ENCODE measurements around the gene DCPS.
"Not testable (repeated sequence)": the region's sequence is repeated elsewhere in the genome, so short reads cannot be mapped to it uniquely, and the experiment has no call there.

Gene DCPS

GRCh38 chr11:126308271-126308671, 4.4 kb downstream of the DCPS start:
- Histone ChIP-seq H3K9ac (no peak overlapping the region), H3K4me2 (peak overlapping the region; percentile 29; the same call in 1 of the 2 replicates), H3K27me3 (ENCODE audit: insufficient read depth, low read depth) (no peaks in the 10 kb centered on the region), H4K20me1 (ENCODE audit: insufficient read depth) (no peaks in the 10 kb centered on the region), H3K36me3 (ENCODE audit: insufficient read depth) (no peaks in the 10 kb centered on the region), H3K4me3 (IDR thresholded peaks at IDR 0.05; ENCODE audit: insufficient read depth, low read depth, low read length) (no peak overlapping the region), H3K79me2 (ENCODE audit: insufficient read depth, low read depth) (peaks cover 15% of the 10 kb centered on the region; the same call in 1 of the 2 replicates), H2AFZ (ENCODE audit: low read depth) (no peak overlapping the region), H3K4me1 (ENCODE audit: low read depth, poor library complexity, severe bottlenecking) (peaks cover 84% of the 10 kb centered on the region), H3K27ac (no peak overlapping the region; the same call in 1 of the 2 replicates)
- TF ChIP-seq CTCF (conservative IDR thresholded peaks at IDR 0.05; ENCODE audit: low read depth, low read length), result no peak

GRCh38 chr11:126308771-126309170, 4.9 kb downstream of the DCPS start:
- H3K36me3 ChIP-seq (ENCODE audit: insufficient read depth); H3K9ac ChIP-seq; H3K27me3 ChIP-seq (ENCODE audit: insufficient read depth, low read depth); H2AFZ ChIP-seq (ENCODE audit: low read depth); H3K4me3 ChIP-seq (IDR thresholded peaks at IDR 0.05; ENCODE audit: insufficient read depth, low read depth, low read length); H4K20me1 ChIP-seq (ENCODE audit: insufficient read depth): not testable (repeated sequence)
- Histone ChIP-seq H3K27ac (peak overlapping the region; percentile 61; the same call in 1 of the 2 replicates), H3K4me1 (ENCODE audit: low read depth, poor library complexity, severe bottlenecking) (peaks cover 89% of the 10 kb centered on the region), H3K4me2 (peak overlapping the region; percentile 55; the same call in 1 of the 2 replicates), H3K79me2 (ENCODE audit: insufficient read depth, low read depth) (peaks cover 15% of the 10 kb centered on the region; the same call in 1 of the 2 replicates)

- H2AFZ ChIP-seq (ENCODE audit: low read depth), result no peak overlapping the region
- peak overlapping the region; percentile 55 for H3K4me2 ChIP-seq
- no peaks in the 10 kb centered on the region for H4K20me1 ChIP-seq (ENCODE audit: insufficient read depth)
- no peak overlapping the region for H3K4me3 ChIP-seq (IDR thresholded peaks at IDR 0.05; ENCODE audit: insufficient read depth, low read depth, low read length)
- H3K4me1 ChIP-seq (ENCODE audit: low read depth, poor library complexity, severe bottlenecking), result peaks cover 87% of the 10 kb centered on the region
- TF ChIP-seq CTCF (conservative IDR thresholded peaks at IDR 0.05; ENCODE audit: low read depth, low read length), result peak; percentile 84
- peaks cover 5% of the 10 kb centered on the region; the same call in 1 of the 2 replicates for H3K79me2 ChIP-seq (ENCODE audit: insufficient read depth, low read depth)
- no peaks in the 10 kb centered on the region for H3K36me3 ChIP-seq (ENCODE audit: insufficient read depth)
- no peaks in the 10 kb centered on the region for H3K27me3 ChIP-seq (ENCODE audit: insufficient read depth, low read depth)
- no peak overlapping the region; the same call in 1 of the 2 replicates for H3K9ac ChIP-seq
- peak overlapping the region; percentile 61; the same call in 1 of the 2 replicates for H3K27ac ChIP-seq
Observed at GRCh38 chr11:126310200-126310991, 6.5 kb downstream of the DCPS start.

GRCh38 chr11:126310992-126311310, 7.1 kb downstream of the DCPS start:
- H3K79me2 ChIP-seq (ENCODE audit: insufficient read depth, low read depth), result no peaks in the 10 kb centered on the region
- H3K36me3 ChIP-seq (ENCODE audit: insufficient read depth), result no peaks in the 10 kb centered on the region
- no peak for TF ChIP-seq CTCF (conservative IDR thresholded peaks at IDR 0.05; ENCODE audit: low read depth, low read length)
- H4K20me1 ChIP-seq (ENCODE audit: insufficient read depth), result no peaks in the 10 kb centered on the region
- H3K4me2 ChIP-seq, result peak overlapping the region; percentile 55
- H3K4me1 ChIP-seq (ENCODE audit: low read depth, poor library complexity, severe bottlenecking), result peaks cover 83% of the 10 kb centered on the region
- no peak overlapping the region for H3K4me3 ChIP-seq (IDR thresholded peaks at IDR 0.05; ENCODE audit: insufficient read depth, low read depth, low read length)
- H3K27me3 ChIP-seq (ENCODE audit: insufficient read depth, low read depth), result no peaks in the 10 kb centered on the region
- no peak overlapping the region for H2AFZ ChIP-seq (ENCODE audit: low read depth)
- peak overlapping the region; percentile 61; the same call in 1 of the 2 replicates for H3K27ac ChIP-seq
- H3K9ac ChIP-seq, result no peak overlapping the region; the same call in 1 of the 2 replicates
